GM19468 (cell line): ENCODE measurements around the gene SPATS2.
"Not testable (repeated sequence)": the region's sequence is repeated elsewhere in the genome, so short reads cannot be mapped to it uniquely, and the experiment has no call there.

Experiments used
- ATAC-seq: cut with Tn5 transposase; IDR thresholded peaks from one replicate; pipeline ENCODE4 v1.9.1; 2021; ENCODE audit warnings: mild to moderate bottlenecking, moderate library complexity, moderate number of reproducible peaks; ENCODE audit not compliant: unreplicated experiment; ENCODE audit errors: extremely low read depth

SPATS2 gene

GRCh38 chr12:49388682-49389386 lies 21.6 kb downstream of the SPATS2 start:
- no peak for ATAC-seq

GRCh38 chr12:49389387-49389703 lies 22.1 kb downstream of the SPATS2 start:
- ATAC-seq: no peak

- ATAC-seq: no peak
Observed at GRCh38 chr12:49397000-49397399, 29.7 kb downstream of the SPATS2 start.

GRCh38 chr12:49400304-49400703 lies 33.0 kb downstream of the SPATS2 start:
- ATAC-seq: no peak

GRCh38 chr12:49403971-49404450 lies 36.7 kb downstream of the SPATS2 start:
- ATAC-seq: no peak

- ATAC-seq: no peak
Observed at GRCh38 chr12:49404956-49405355, 37.7 kb downstream of the SPATS2 start.

- no peak for ATAC-seq
Observed at GRCh38 chr12:49410818-49411217, 43.6 kb downstream of the SPATS2 start.

GRCh38 chr12:49413010-49413409 lies 45.7 kb downstream of the SPATS2 start:
- no peak for ATAC-seq

GRCh38 chr12:49413796-49414195 lies 46.5 kb downstream of the SPATS2 start:
- no peak for ATAC-seq

GRCh38 chr12:49414364-49414763 lies 47.1 kb downstream of the SPATS2 start:
- ATAC-seq: no peak

GRCh38 chr12:49415521-49415970 lies 48.3 kb downstream of the SPATS2 start:
- no peak for ATAC-seq

- no peak for ATAC-seq
Observed at GRCh38 chr12:49416892-49417291, 49.6 kb downstream of the SPATS2 start.

GRCh38 chr12:49417558-49417957 lies 50.3 kb downstream of the SPATS2 start:
- no peak for ATAC-seq

- ATAC-seq: no peak
Observed at GRCh38 chr12:49420556-49420955, 53.3 kb downstream of the SPATS2 start.

- ATAC-seq: no peak
Observed at GRCh38 chr12:49422114-49422513, 54.9 kb downstream of the SPATS2 start.

- ATAC-seq: no peak
Observed at GRCh38 chr12:49428793-49429192, 61.5 kb downstream of the SPATS2 start.

GRCh38 chr12:49432616-49433015 lies 65.4 kb downstream of the SPATS2 start:
- ATAC-seq: no peak

GRCh38 chr12:49436799-49437198 lies 69.5 kb downstream of the SPATS2 start:
- ATAC-seq: not testable (repeated sequence)

GRCh38 chr12:49439042-49439441 lies 71.8 kb downstream of the SPATS2 start:
- no peak for ATAC-seq

- ATAC-seq: no peak
Observed at GRCh38 chr12:49440035-49440434, 72.8 kb downstream of the SPATS2 start.

GRCh38 chr12:49442915-49443314 lies 75.7 kb downstream of the SPATS2 start:
- ATAC-seq: no peak

GRCh38 chr12:49446571-49446970 lies 79.3 kb downstream of the SPATS2 start:
- no peak for ATAC-seq
